Measurements from ENCODE around the gene MRPL12. TPM values are rescaled to one million over a fixed set of nuclear protein-coding genes. Genes with fewer than 3 reads are reported as not detected.

The MRPL12 gene
- total and polyA plus RNA-seq, 2 of the 8 experiments (the other 6 are each of a cell fraction or from before 2014, with no cell fraction given): 120 to 141 TPM

- no peak overlapping the region for H2BK12ac ChIP-seq (ENCODE audit: low read depth, low read length)
- H3K4me3 ChIP-seq (ENCODE audit: extremely low read depth in 1 of 4, insufficient read depth in 2 of 4, low read depth in 3 of 4, low read length in 4 of 4): no peak overlapping the region
- H3K23me2 ChIP-seq (ENCODE audit: low read depth, low read length): no peaks in the 10 kb centered on the region
- WGBS, 2 experiments (ENCODE audit: extremely low coverage in 1 of 2, insufficient coverage in 1 of 2, insufficient read length in 1 of 2, insufficient replicate concordance in 2 of 2, low coverage in 1 of 2, low lambda C conversion rate in 2 of 2, missing lambda C conversion rate in 1 of 2): 88% methylated on average over 4 of the region's 4 CpGs; no CpG with 5 or more reads in 1 of the 2 experiments
- H4K8ac ChIP-seq (ENCODE audit: extremely low read depth, insufficient read depth, low read length): peak overlapping the region; percentile 68; the same call in 1 of the 2 replicates
- FAIRE-seq (no peak), DNase-seq (ENCODE audit: low read depth in 1 of 2, low spot score in 2 of 2) (no peak)
- ChIA-PET POLR2A (ENCODE audit: partially characterized antibody) (interaction anchor here (1.0 to 3.1 kb wide), 4 partner anchors 10 to 16 kb away, joined by 3 to 16 read pairs (median 3); partner anchors contain the start of genes CCDC137 and OXLD1), CTCF (ENCODE audit: partially characterized antibody) (interaction anchor here (1.8 to 2.1 kb wide), 2 partner anchors 12 to 18 kb away, joined by 5 to 7 read pairs; no protein-coding TSS in a partner anchor)
- H4K91ac ChIP-seq (replicated peaks; ENCODE audit: insufficient read length, low read length): no peak overlapping the region
- no peaks in the 10 kb centered on the region for H3K79me2 ChIP-seq (ENCODE audit: control insufficient read depth in 1 of 2, insufficient read depth in 2 of 2, low read length in 2 of 2)
- peaks cover 0 to 10% (median 7%) of the 10 kb centered on the region in 4 experiments; a peak in 6 of 7 replicates for H3K4me1 ChIP-seq (replicated peaks in 1 of 4; ENCODE audit: control insufficient read depth in 3 of 4, insufficient read depth in 4 of 4, low read length in 3 of 4)
- no peak overlapping the region for H3K4me2 ChIP-seq (ENCODE audit: insufficient read depth in 1 of 2, low read depth in 2 of 2, low read length in 2 of 2)
- H2BK15ac ChIP-seq (ENCODE audit: low read length): no peak overlapping the region
- no peak overlapping the region for H3K27ac ChIP-seq (ENCODE audit: low read depth, low read length)
- H4K5ac ChIP-seq (ENCODE audit: insufficient read length, low read depth, low read length): no peak overlapping the region
- no peaks in the 10 kb centered on the region for H3K36me3 ChIP-seq (ENCODE audit: control insufficient read depth in 2 of 4, insufficient read depth in 4 of 4, low read length in 3 of 4)
- no peaks in the 10 kb centered on the region for H3K9me3 ChIP-seq (ENCODE audit: insufficient read depth in 2 of 2, low read depth in 1 of 2, low read length in 1 of 2)
- H3K18ac ChIP-seq (ENCODE audit: extremely low read depth, low read length): no peak overlapping the region
- no peak overlapping the region for H2AFZ ChIP-seq (ENCODE audit: low read length)
- no peaks in the 10 kb centered on the region for H3K27me3 ChIP-seq (replicated peaks in 1 of 4; ENCODE audit: control insufficient read depth in 3 of 4, extremely low read depth in 1 of 4, insufficient read depth in 3 of 4, low read length in 3 of 4)
- no peak overlapping the region for H3K9ac ChIP-seq (replicated peaks in 1 of 4; ENCODE audit: extremely low read depth in 1 of 4, low read depth in 3 of 4, low read length in 3 of 4)
- no peak overlapping the region for H3K14ac ChIP-seq (ENCODE audit: insufficient read length)
- no peak for TF ChIP-seq BCL11A (IDR thresholded peaks at IDR 0.05; ENCODE audit: low read depth in 2 of 2, low read length in 2 of 2)
- TF ChIP-seq KDM1A (IDR thresholded peaks at IDR 0.05; ENCODE audit: borderline replicate concordance, low read length): peak; percentile 59; the same call in 1 of the 2 replicates
- no peak overlapping the region for H2BK120ac ChIP-seq (replicated peaks; ENCODE audit: low read depth, low read length)
- H3K79me1 ChIP-seq (ENCODE audit: low read depth, low read length): peaks cover 2% of the 10 kb centered on the region; the same call in 1 of the 2 replicates
- H3K4ac ChIP-seq (replicated peaks; ENCODE audit: insufficient read length, low read depth, low read length): no peak overlapping the region
- H2BK5ac ChIP-seq (ENCODE audit: low read depth, low read length): no peak overlapping the region
- no peak overlapping the region for H2BK20ac ChIP-seq (ENCODE audit: low read length)
- no peak overlapping the region for H2AK5ac ChIP-seq (ENCODE audit: low read depth, low read length)
- H3K23ac ChIP-seq (ENCODE audit: insufficient read length): no peak overlapping the region
- H3K56ac ChIP-seq (replicated peaks; ENCODE audit: insufficient read length, low read depth, low read length): no peak overlapping the region
- no peaks in the 10 kb centered on the region for H4K20me1 ChIP-seq (replicated peaks in 1 of 2; ENCODE audit: control insufficient read depth in 1 of 2, insufficient read depth in 2 of 2, low read length in 2 of 2)
Measured at GRCh38 chr17:81656835-81657234, 46.3 kb upstream of the MRPL12 start.
